HPDE6-E6E7 (cell line): ENCODE results near the gene BRD4.

ENCODE experiments used
- DNase-seq: peaks from one replicate; pipeline ENCODE4 v3.0.0; 2011; ENCODE audit warnings: missing footprints; ENCODE audit errors: extremely low spot score

BRD4 gene

GRCh38 chr19:15313649-15314279, 18.6 kb downstream of the BRD4 start:
- no peak for DNase-seq

- DNase-seq = no peak
Observed at GRCh38 chr19:15307169-15307568, 25.2 kb downstream of the BRD4 start.

- DNase-seq = no peak
Observed at GRCh38 chr19:15305582-15306334, 26.6 kb downstream of the BRD4 start.

- DNase-seq = no peak
Observed at GRCh38 chr19:15304140-15304705, 28.1 kb downstream of the BRD4 start.

- no peak for DNase-seq
Observed at GRCh38 chr19:15303105-15303780, 29.1 kb downstream of the BRD4 start.

- no peak for DNase-seq
Observed at GRCh38 chr19:15300533-15301197, 31.7 kb downstream of the BRD4 start.

- no peak for DNase-seq
Observed at GRCh38 chr19:15299568-15300409, 32.5 kb downstream of the BRD4 start.

- DNase-seq = no peak
Observed at GRCh38 chr19:15298847-15299567, 33.3 kb downstream of the BRD4 start.

GRCh38 chr19:15297416-15298224, 34.7 kb downstream of the BRD4 start:
- DNase-seq = peak; percentile 49

- DNase-seq = no peak
Observed at GRCh38 chr19:15296841-15297415, 35.4 kb downstream of the BRD4 start.

GRCh38 chr19:15296353-15296752, 36.0 kb downstream of the BRD4 start:
- DNase-seq = no peak

- DNase-seq = no peak
Observed at GRCh38 chr19:15294561-15294990, 37.8 kb downstream of the BRD4 start.

GRCh38 chr19:15293781-15294491, 38.4 kb downstream of the BRD4 start:
- no peak for DNase-seq

GRCh38 chr19:15292847-15293582, 39.3 kb downstream of the BRD4 start:
- no peak for DNase-seq

GRCh38 chr19:15292140-15292539, 40.2 kb downstream of the BRD4 start:
- no peak for DNase-seq

- no peak for DNase-seq
Observed at GRCh38 chr19:15291548-15292021, 40.8 kb downstream of the BRD4 start.

- no peak for DNase-seq
Observed at GRCh38 chr19:15291089-15291488, 41.2 kb downstream of the BRD4 start.

- DNase-seq = no peak
Observed at GRCh38 chr19:15290166-15290565, 42.2 kb downstream of the BRD4 start.
